ENCODE measurements around the gene SSH2. TPM values are rescaled to one million over a fixed set of nuclear protein-coding genes. Genes with fewer than 3 reads are reported as not detected.

The SSH2 gene
- total and polyA plus RNA-seq, 9 donors: 4.2 to 13.0 (median 11.8) TPM

DNA sequence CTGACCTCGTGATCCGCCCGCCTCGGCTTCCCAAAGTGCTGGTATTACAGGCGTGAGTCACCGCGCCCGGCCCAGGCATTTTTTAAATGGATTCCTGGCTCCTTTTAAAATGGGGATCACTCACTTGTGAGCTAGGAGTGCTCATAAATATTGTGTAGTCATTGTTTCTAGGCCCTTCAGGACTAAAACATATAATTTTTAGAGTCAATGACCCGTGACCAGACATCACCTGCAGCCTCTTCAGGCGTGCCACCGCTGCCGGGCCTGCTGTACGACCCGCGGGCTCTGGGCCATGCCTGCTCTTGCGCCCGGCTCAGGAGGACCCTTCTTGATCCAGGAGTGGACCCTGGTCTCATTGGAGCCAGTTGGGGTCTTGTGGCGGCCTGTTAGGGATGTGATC, 42.2 kb upstream of the SSH2 start:
- no peak overlapping the region for H3K27ac ChIP-seq
- WGBS, 3 donors: 95 to 98% (median 98%) methylated on average over 8 to 18 of the region's 18 CpGs
- H3K4me3 ChIP-seq: no peak overlapping the region
- no peak for TF ChIP-seq CTCF (IDR thresholded peaks at IDR 0.05)
- no peak for TF ChIP-seq EP300 (IDR thresholded peaks at IDR 0.05)
- no peak for TF ChIP-seq POLR2A (IDR thresholded peaks at IDR 0.05)
- intact Hi-C loops (cut with DNase I): no loop called here
- H3K36me3 ChIP-seq: no peaks in the 10 kb centered on the region
- no peaks in the 10 kb centered on the region for H3K9me3 ChIP-seq
- no peak for DNase-seq
- no peaks in the 10 kb centered on the region for H3K4me1 ChIP-seq (ENCODE audit: insufficient read depth)
- H3K27me3 ChIP-seq: no peaks in the 10 kb centered on the region

GRCh38 chr17:29968271-29968670, 38.2 kb upstream of the SSH2 start:
- intact Hi-C loops (cut with DNase I): no loop called here
- Histone ChIP-seq H3K4me3 (no peak overlapping the region), H3K4me1 (ENCODE audit: insufficient read depth) (no peaks in the 10 kb centered on the region), H3K36me3 (no peaks in the 10 kb centered on the region), H3K27ac (no peak overlapping the region), H3K27me3 (no peaks in the 10 kb centered on the region), H3K9me3 (no peaks in the 10 kb centered on the region)
- WGBS, 3 donors: 80 to 85% (median 84%) methylated on average over 5 of the region's 5 CpGs
- TF ChIP-seq POLR2A (IDR thresholded peaks at IDR 0.05): no peak
- no peak for TF ChIP-seq CTCF (IDR thresholded peaks at IDR 0.05)
- no peak for TF ChIP-seq EP300 (IDR thresholded peaks at IDR 0.05)
- no peak for DNase-seq

DNA sequence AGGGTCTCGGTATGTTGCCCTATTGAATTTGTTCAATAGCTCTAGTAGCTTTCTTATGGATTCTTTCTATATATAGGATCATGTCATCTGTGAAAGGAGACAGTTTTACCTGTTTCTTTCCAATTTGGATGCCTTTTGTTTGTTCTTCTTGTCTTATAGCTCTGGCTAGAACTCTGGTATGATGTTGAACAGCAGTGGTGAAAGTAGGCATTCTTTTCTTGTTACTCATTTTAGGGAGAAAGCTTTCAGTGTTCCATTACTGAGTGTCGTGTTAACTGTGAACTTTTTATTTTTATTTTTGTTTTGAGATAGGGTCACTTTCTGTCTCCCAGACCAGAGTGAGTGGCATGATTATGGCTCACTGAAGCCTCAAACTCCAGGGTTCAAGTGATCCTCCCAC, 32.6 kb upstream of the SSH2 start:
- 84 to 88% (median 85%) methylated on average over 2 of the region's 2 CpGs for WGBS, 3 donors
- H3K9me3 ChIP-seq: no peaks in the 10 kb centered on the region
- no peaks in the 10 kb centered on the region for H3K27me3 ChIP-seq
- TF ChIP-seq EP300 (IDR thresholded peaks at IDR 0.05): no peak
- TF ChIP-seq CTCF (IDR thresholded peaks at IDR 0.05): no peak
- no peak for TF ChIP-seq POLR2A (IDR thresholded peaks at IDR 0.05)
- no peaks in the 10 kb centered on the region for H3K4me1 ChIP-seq (ENCODE audit: insufficient read depth)
- H3K27ac ChIP-seq: no peak overlapping the region
- intact Hi-C loops (cut with DNase I): loop anchor here in 1 of 4 donors (5.0 kb wide), 1 partner anchor 50 kb away; no protein-coding TSS in a partner anchor
- H3K36me3 ChIP-seq: no peaks in the 10 kb centered on the region
- no peak overlapping the region for H3K4me3 ChIP-seq
- DNase-seq: no peak

- intact Hi-C loops (cut with DNase I): loop anchor here in 1 of 4 donors (5.0 kb wide), 1 partner anchor 47 kb away; no protein-coding TSS in a partner anchor
- Histone ChIP-seq H3K9me3 (no peaks in the 10 kb centered on the region), H3K4me3 (no peak overlapping the region), H3K36me3 (no peaks in the 10 kb centered on the region), H3K27ac (no peak overlapping the region), H3K27me3 (no peaks in the 10 kb centered on the region), H3K4me1 (ENCODE audit: insufficient read depth) (no peaks in the 10 kb centered on the region)
- DNase-seq: no peak
- TF ChIP-seq EP300 (IDR thresholded peaks at IDR 0.05): no peak
- no peak for TF ChIP-seq CTCF (IDR thresholded peaks at IDR 0.05)
- TF ChIP-seq POLR2A (IDR thresholded peaks at IDR 0.05): no peak
- 50 to 65% (median 63%) methylated on average over 4 of the region's 4 CpGs for WGBS, 3 donors
Measured at GRCh38 chr17:29959658-29960337, 29.8 kb upstream of the SSH2 start.

Data from ovary (tissue), 9 donors.